WERI-Rb-1 (cell line): Measurements from ENCODE around the gene MAML3.

Source experiments
- DNase-seq: peaks from one replicate; pipeline ENCODE4 v3.0.0-alpha.2; 2020
- H3K27ac ChIP-seq: fragments of 250-450 bp; sonication (Bioruptor Pico); 2 replicates; pipeline ENCODE4 v1.5.1; 2020; ENCODE audit warnings: mild to moderate bottlenecking, moderate library complexity
- H3K27me3 ChIP-seq: fragments of 250-450 bp; sonication (Bioruptor Pico); 2 replicates; pipeline ENCODE4 v1.5.1; 2021; ENCODE audit warnings: mild to moderate bottlenecking, low read depth, moderate library complexity; ENCODE audit not compliant: insufficient read depth, severe bottlenecking
- H3K36me3 ChIP-seq: fragments of 250-450 bp; sonication (Bioruptor Pico); 2 replicates; pipeline ENCODE4 v1.5.1; 2020; ENCODE audit warnings: mild to moderate bottlenecking, moderate library complexity
- H3K4me3 ChIP-seq: 2 replicates; pipeline ENCODE4 v1.5.1; 2011; ENCODE audit warnings: low read depth, mild to moderate bottlenecking, control low read depth, low read length
- H3K9me3 ChIP-seq: fragments of 250-450 bp; sonication (Bioruptor Pico); 2 replicates; pipeline ENCODE4 v1.5.1; 2021; ENCODE audit warnings: mild to moderate bottlenecking, moderate library complexity; ENCODE audit not compliant: severe bottlenecking
- CTCF ChIP-seq: IDR thresholded peaks from 2 replicates; pipeline ENCODE4 v1.5.1; 2011; ENCODE audit warnings: low read depth, mild to moderate bottlenecking, control low read depth, inconsistent platforms, low read length

The MAML3 gene

GRCh38 chr4:140081641-140082390, 72.2 kb downstream of the MAML3 start:
- Histone ChIP-seq H3K27ac (no peak overlapping the region), H3K27me3 (no peaks in the 10 kb centered on the region), H3K9me3 (no peaks in the 10 kb centered on the region), H3K36me3 (no peaks in the 10 kb centered on the region), H3K4me3 (no peak overlapping the region)
- no peak for TF ChIP-seq CTCF
- DNase-seq, result no peak

- TF ChIP-seq CTCF, result no peak
- Histone ChIP-seq H3K27ac (no peak overlapping the region), H3K27me3 (no peaks in the 10 kb centered on the region), H3K4me3 (no peak overlapping the region), H3K36me3 (no peaks in the 10 kb centered on the region), H3K9me3 (no peaks in the 10 kb centered on the region)
- DNase-seq, result no peak
Measured at GRCh38 chr4:140080883-140081282, 73.1 kb downstream of the MAML3 start.

GRCh38 chr4:140078366-140078765, 75.6 kb downstream of the MAML3 start:
- TF ChIP-seq CTCF, result no peak
- no peak overlapping the region for H3K27ac ChIP-seq
- no peak overlapping the region for H3K4me3 ChIP-seq
- peak; percentile 45 for DNase-seq
- H3K36me3 ChIP-seq, result no peaks in the 10 kb centered on the region
- no peaks in the 10 kb centered on the region for H3K27me3 ChIP-seq
- H3K9me3 ChIP-seq, result no peaks in the 10 kb centered on the region

GRCh38 chr4:140076307-140076706, 77.7 kb downstream of the MAML3 start:
- no peak for DNase-seq
- Histone ChIP-seq H3K27me3 (no peaks in the 10 kb centered on the region), H3K4me3 (no peak overlapping the region), H3K9me3 (no peaks in the 10 kb centered on the region), H3K27ac (no peak overlapping the region), H3K36me3 (no peaks in the 10 kb centered on the region)
- no peak for TF ChIP-seq CTCF

GRCh38 chr4:140071806-140072205, 82.2 kb downstream of the MAML3 start:
- peak; percentile 25 for DNase-seq
- no peak overlapping the region for H3K4me3 ChIP-seq

More at GRCh38 chr4:140071806-140072205, 82.2 kb downstream of the MAML3 start:
- Histone ChIP-seq H3K27ac (peak overlapping the region; percentile 53), H3K36me3 (no peaks in the 10 kb centered on the region), H3K9me3 (no peaks in the 10 kb centered on the region), H3K27me3 (no peaks in the 10 kb centered on the region)
- TF ChIP-seq CTCF, result no peak
